Measurements from ENCODE around the gene SLIT3.
"Not testable (repeated sequence)": the region's sequence is repeated elsewhere in the genome, so short reads cannot be mapped to it uniquely, and the experiment has no call there.

Gene SLIT3

GRCh38 chr5:169213479-169213878 lies 87.5 kb downstream of the SLIT3 start:
- no peaks in the 10 kb centered on the region for H3K9me3 ChIP-seq (ENCODE audit: insufficient read depth, low read depth, low read length)
- no peak overlapping the region for H3K9ac ChIP-seq (ENCODE audit: low read depth, low read length)
- no peak overlapping the region for H3K27ac ChIP-seq (ENCODE audit: low read length)
- no peaks in the 10 kb centered on the region for H3K36me3 ChIP-seq (ENCODE audit: insufficient read depth, low read depth, low read length)
- no peak overlapping the region for H3K4me3 ChIP-seq (ENCODE audit: low read length)
- H3K4me1 ChIP-seq (ENCODE audit: insufficient read depth, low read length): no peaks in the 10 kb centered on the region
- H3K27me3 ChIP-seq (ENCODE audit: insufficient read depth, low read length): peaks cover 18% of the 10 kb centered on the region

GRCh38 chr5:169211761-169212160 lies 89.2 kb downstream of the SLIT3 start:
- H3K4me3 ChIP-seq (ENCODE audit: low read length); H3K4me1 ChIP-seq (ENCODE audit: insufficient read depth, low read length); H3K9ac ChIP-seq (ENCODE audit: low read depth, low read length); H3K27me3 ChIP-seq (ENCODE audit: insufficient read depth, low read length); H3K27ac ChIP-seq (ENCODE audit: low read length); H3K9me3 ChIP-seq (ENCODE audit: insufficient read depth, low read depth, low read length); H3K36me3 ChIP-seq (ENCODE audit: insufficient read depth, low read depth, low read length): not testable (repeated sequence)

- H3K4me1 ChIP-seq (ENCODE audit: insufficient read depth, low read length): no peaks in the 10 kb centered on the region
- 0 out of 2 replicates have a peak, but pooled peaks cover 5% of the 10 kb centered on the region for H3K9me3 ChIP-seq (ENCODE audit: insufficient read depth, low read depth, low read length)
- H3K4me3 ChIP-seq (ENCODE audit: low read length): no peak overlapping the region
- no peak overlapping the region for H3K9ac ChIP-seq (ENCODE audit: low read depth, low read length)
- no peak overlapping the region for H3K27ac ChIP-seq (ENCODE audit: low read length)
- H3K27me3 ChIP-seq (ENCODE audit: insufficient read depth, low read length): no peaks in the 10 kb centered on the region
- no peaks in the 10 kb centered on the region for H3K36me3 ChIP-seq (ENCODE audit: insufficient read depth, low read depth, low read length)
Observed at GRCh38 chr5:169204788-169205400, 96.0 kb downstream of the SLIT3 start.

GRCh38 chr5:169202969-169203368 lies 98.0 kb downstream of the SLIT3 start:
- no peak overlapping the region for H3K27ac ChIP-seq (ENCODE audit: low read length)
- no peaks in the 10 kb centered on the region for H3K27me3 ChIP-seq (ENCODE audit: insufficient read depth, low read length)
- H3K36me3 ChIP-seq (ENCODE audit: insufficient read depth, low read depth, low read length): no peaks in the 10 kb centered on the region
- no peak overlapping the region for H3K9ac ChIP-seq (ENCODE audit: low read depth, low read length)
- H3K9me3 ChIP-seq (ENCODE audit: insufficient read depth, low read depth, low read length): 0 out of 2 replicates have a peak, but pooled peaks cover 5% of the 10 kb centered on the region
- no peak overlapping the region for H3K4me3 ChIP-seq (ENCODE audit: low read length)
- H3K4me1 ChIP-seq (ENCODE audit: insufficient read depth, low read length): no peaks in the 10 kb centered on the region

GRCh38 chr5:169201597-169201996 lies 99.3 kb downstream of the SLIT3 start:
- Histone ChIP-seq H3K9ac (ENCODE audit: low read depth, low read length) (no peak overlapping the region), H3K4me3 (ENCODE audit: low read length) (no peak overlapping the region), H3K27me3 (ENCODE audit: insufficient read depth, low read length) (no peaks in the 10 kb centered on the region), H3K27ac (ENCODE audit: low read length) (no peak overlapping the region), H3K9me3 (ENCODE audit: insufficient read depth, low read depth, low read length) (0 out of 2 replicates have a peak, but pooled peaks cover 5% of the 10 kb centered on the region), H3K4me1 (ENCODE audit: insufficient read depth, low read length) (no peaks in the 10 kb centered on the region), H3K36me3 (ENCODE audit: insufficient read depth, low read depth, low read length) (no peaks in the 10 kb centered on the region)

- H3K9me3 ChIP-seq (ENCODE audit: insufficient read depth, low read depth, low read length): 0 out of 2 replicates have a peak, but pooled peaks cover 5% of the 10 kb centered on the region
- no peaks in the 10 kb centered on the region for H3K4me1 ChIP-seq (ENCODE audit: insufficient read depth, low read length)
- H3K4me3 ChIP-seq (ENCODE audit: low read length): no peak overlapping the region
- H3K27me3 ChIP-seq (ENCODE audit: insufficient read depth, low read length): no peaks in the 10 kb centered on the region
- H3K9ac ChIP-seq (ENCODE audit: low read depth, low read length): no peak overlapping the region
- no peaks in the 10 kb centered on the region for H3K36me3 ChIP-seq (ENCODE audit: insufficient read depth, low read depth, low read length)
- H3K27ac ChIP-seq (ENCODE audit: low read length): no peak overlapping the region
Observed at GRCh38 chr5:169200125-169200778, 100.7 kb downstream of the SLIT3 start.

GRCh38 chr5:169197343-169197742 lies 103.6 kb downstream of the SLIT3 start:
- no peaks in the 10 kb centered on the region for H3K27me3 ChIP-seq (ENCODE audit: insufficient read depth, low read length)
- 0 out of 2 replicates have a peak, but pooled peaks cover 5% of the 10 kb centered on the region for H3K9me3 ChIP-seq (ENCODE audit: insufficient read depth, low read depth, low read length)
- H3K36me3 ChIP-seq (ENCODE audit: insufficient read depth, low read depth, low read length): no peaks in the 10 kb centered on the region
- no peaks in the 10 kb centered on the region for H3K4me1 ChIP-seq (ENCODE audit: insufficient read depth, low read length)
- H3K9ac ChIP-seq (ENCODE audit: low read depth, low read length): no peak overlapping the region
- no peak overlapping the region for H3K27ac ChIP-seq (ENCODE audit: low read length)
- H3K4me3 ChIP-seq (ENCODE audit: low read length): no peak overlapping the region

GRCh38 chr5:169196059-169196458 lies 104.9 kb downstream of the SLIT3 start:
- no peaks in the 10 kb centered on the region for H3K36me3 ChIP-seq (ENCODE audit: insufficient read depth, low read depth, low read length)

GRCh38 chr5:169195601-169196000 lies 105.3 kb downstream of the SLIT3 start:
- no peaks in the 10 kb centered on the region for H3K4me1 ChIP-seq (ENCODE audit: insufficient read depth, low read length)

More at GRCh38 chr5:169196059-169196458, 104.9 kb downstream of the SLIT3 start:
- no peaks in the 10 kb centered on the region for H3K4me1 ChIP-seq (ENCODE audit: insufficient read depth, low read length)
- no peaks in the 10 kb centered on the region for H3K27me3 ChIP-seq (ENCODE audit: insufficient read depth, low read length)
- H3K9ac ChIP-seq (ENCODE audit: low read depth, low read length): no peak overlapping the region
- H3K4me3 ChIP-seq (ENCODE audit: low read length): no peak overlapping the region
- no peaks in the 10 kb centered on the region for H3K9me3 ChIP-seq (ENCODE audit: insufficient read depth, low read depth, low read length)
- no peak overlapping the region for H3K27ac ChIP-seq (ENCODE audit: low read length)

GRCh38 chr5:169192536-169192935 lies 108.4 kb downstream of the SLIT3 start:
- H3K9ac ChIP-seq (ENCODE audit: low read depth, low read length): no peak overlapping the region
- no peaks in the 10 kb centered on the region for H3K27me3 ChIP-seq (ENCODE audit: insufficient read depth, low read length)
- H3K4me1 ChIP-seq (ENCODE audit: insufficient read depth, low read length): no peaks in the 10 kb centered on the region
- H3K4me3 ChIP-seq (ENCODE audit: low read length): no peak overlapping the region
- no peak overlapping the region for H3K27ac ChIP-seq (ENCODE audit: low read length)
- no peaks in the 10 kb centered on the region for H3K9me3 ChIP-seq (ENCODE audit: insufficient read depth, low read depth, low read length)
- H3K36me3 ChIP-seq (ENCODE audit: insufficient read depth, low read depth, low read length): no peaks in the 10 kb centered on the region

More at GRCh38 chr5:169195601-169196000, 105.3 kb downstream of the SLIT3 start:
- H3K4me3 ChIP-seq (ENCODE audit: low read length): no peak overlapping the region
- no peaks in the 10 kb centered on the region for H3K9me3 ChIP-seq (ENCODE audit: insufficient read depth, low read depth, low read length)
- no peaks in the 10 kb centered on the region for H3K27me3 ChIP-seq (ENCODE audit: insufficient read depth, low read length)
- H3K27ac ChIP-seq (ENCODE audit: low read length): no peak overlapping the region
- no peak overlapping the region for H3K9ac ChIP-seq (ENCODE audit: low read depth, low read length)
- no peaks in the 10 kb centered on the region for H3K36me3 ChIP-seq (ENCODE audit: insufficient read depth, low read depth, low read length)

- no peak overlapping the region for H3K27ac ChIP-seq (ENCODE audit: low read length)
- H3K36me3 ChIP-seq (ENCODE audit: insufficient read depth, low read depth, low read length): no peaks in the 10 kb centered on the region
- H3K4me3 ChIP-seq (ENCODE audit: low read length): no peak overlapping the region
- H3K9me3 ChIP-seq (ENCODE audit: insufficient read depth, low read depth, low read length): no peaks in the 10 kb centered on the region
- no peaks in the 10 kb centered on the region for H3K27me3 ChIP-seq (ENCODE audit: insufficient read depth, low read length)
- H3K9ac ChIP-seq (ENCODE audit: low read depth, low read length): no peak overlapping the region
- no peaks in the 10 kb centered on the region; the same call in 1 of the 2 replicates for H3K4me1 ChIP-seq (ENCODE audit: insufficient read depth, low read length)
Observed at GRCh38 chr5:169190849-169191248, 110.1 kb downstream of the SLIT3 start.

GRCh38 chr5:169185626-169186025 lies 115.3 kb downstream of the SLIT3 start:
- H3K4me3 ChIP-seq (ENCODE audit: low read length): no peak overlapping the region
- no peaks in the 10 kb centered on the region; the same call in 1 of the 2 replicates for H3K4me1 ChIP-seq (ENCODE audit: insufficient read depth, low read length)
- no peaks in the 10 kb centered on the region for H3K36me3 ChIP-seq (ENCODE audit: insufficient read depth, low read depth, low read length)
- H3K27ac ChIP-seq (ENCODE audit: low read length): no peak overlapping the region
- H3K9ac ChIP-seq (ENCODE audit: low read depth, low read length): no peak overlapping the region
- no peaks in the 10 kb centered on the region for H3K9me3 ChIP-seq (ENCODE audit: insufficient read depth, low read depth, low read length)
- no peaks in the 10 kb centered on the region for H3K27me3 ChIP-seq (ENCODE audit: insufficient read depth, low read length)

Measured in iPS-20b (cell line).